SK-N-MC (cell line): ENCODE data around the gene NBEA.

Experiments used
- EZH2 ChIP-seq: fragments of 200-600 bp; sonication (generic); IDR thresholded peaks from one replicate; pipeline ENCODE4 v1.6.1; 2017; ENCODE audit warnings: antibody characterized with exemption
- POLR2AphosphoS5 ChIP-seq: IDR thresholded peaks from 2 replicates; pipeline ENCODE4 v1.6.1; 2012; ENCODE audit warnings: mild to moderate bottlenecking, low read depth, low read length, borderline replicate concordance

GRCh38 chr13:35388441-35389355 is 446.6 kb downstream of the NBEA start:
- TF ChIP-seq POLR2AphosphoS5, result no peak
- TF ChIP-seq EZH2, result no peak
